ENCODE measurements around the gene OSBPL6.

DNA sequence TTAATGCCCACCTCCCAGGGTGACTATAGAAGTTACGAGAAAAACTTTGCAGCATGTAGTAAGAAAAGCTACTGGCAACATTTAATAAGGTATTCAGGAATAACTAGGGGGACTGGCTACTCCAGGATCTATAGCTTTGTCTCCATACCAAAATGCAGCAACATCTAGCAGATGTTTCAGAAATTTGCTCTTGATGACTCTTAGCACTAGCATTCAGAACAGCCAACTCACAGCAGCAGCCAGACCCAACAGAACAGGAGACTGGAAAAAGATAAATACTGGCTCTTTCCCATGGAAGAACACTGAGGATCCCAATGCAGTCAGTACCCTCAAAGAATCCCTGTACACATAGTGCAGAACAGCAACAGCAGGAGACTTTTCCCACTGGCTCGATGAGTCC is 151.6 kb downstream of the OSBPL6 start:
- TF ChIP-seq, protein P1, sequence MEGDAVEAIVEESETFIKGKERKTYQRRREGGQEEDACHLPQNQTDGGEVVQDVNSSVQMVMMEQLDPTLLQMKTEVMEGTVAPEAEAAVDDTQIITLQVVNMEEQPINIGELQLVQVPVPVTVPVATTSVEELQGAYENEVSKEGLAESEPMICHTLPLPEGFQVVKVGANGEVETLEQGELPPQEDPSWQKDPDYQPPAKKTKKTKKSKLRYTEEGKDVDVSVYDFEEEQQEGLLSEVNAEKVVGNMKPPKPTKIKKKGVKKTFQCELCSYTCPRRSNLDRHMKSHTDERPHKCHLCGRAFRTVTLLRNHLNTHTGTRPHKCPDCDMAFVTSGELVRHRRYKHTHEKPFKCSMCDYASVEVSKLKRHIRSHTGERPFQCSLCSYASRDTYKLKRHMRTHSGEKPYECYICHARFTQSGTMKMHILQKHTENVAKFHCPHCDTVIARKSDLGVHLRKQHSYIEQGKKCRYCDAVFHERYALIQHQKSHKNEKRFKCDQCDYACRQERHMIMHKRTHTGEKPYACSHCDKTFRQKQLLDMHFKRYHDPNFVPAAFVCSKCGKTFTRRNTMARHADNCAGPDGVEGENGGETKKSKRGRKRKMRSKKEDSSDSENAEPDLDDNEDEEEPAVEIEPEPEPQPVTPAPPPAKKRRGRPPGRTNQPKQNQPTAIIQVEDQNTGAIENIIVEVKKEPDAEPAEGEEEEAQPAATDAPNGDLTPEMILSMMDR (IDR thresholded peaks at IDR 0.05), result no peak
- no peak for TF ChIP-seq ZFX (IDR thresholded peaks at IDR 0.05; ENCODE audit: borderline replicate concordance)

All from 22Rv1 (cell line).